Measurements from ENCODE around the gene PLEK2. TPM values are rescaled to one million over a fixed set of nuclear protein-coding genes. Genes with fewer than 3 reads are reported as not detected.

Gene PLEK2
- total RNA-seq, 2 experiments from 2014 or later, result 0.85 to 0.97 TPM

- ATAC-seq (ENCODE audit: low read depth) (no peak), DNase-seq (no peak)
- POLR2A ChIA-PET, result no interaction called here
- Mint-ChIP-seq H3K27me3 (peaks cover 3% of the 10 kb centered on the region), H3K9me3 (no peaks in the 10 kb centered on the region), H3K4me3 (no peak overlapping the region), H3K4me1 (no peaks in the 10 kb centered on the region), H3K27ac (no peak overlapping the region), H3K36me3 (no peaks in the 10 kb centered on the region)
Observed at GRCh38 chr14:67405771-67406170, 6.2 kb downstream of the PLEK2 start.

- H3K4me1 Mint-ChIP-seq, result no peaks in the 10 kb centered on the region
- POLR2A ChIA-PET, result no interaction called here
- peaks cover 8% of the 10 kb centered on the region for H3K27me3 Mint-ChIP-seq
- DNase-seq, result no peak
- H3K4me3 Mint-ChIP-seq, result no peak overlapping the region
- no peaks in the 10 kb centered on the region for H3K36me3 Mint-ChIP-seq
- H3K27ac Mint-ChIP-seq, result no peak overlapping the region
- H3K9me3 Mint-ChIP-seq, result no peaks in the 10 kb centered on the region
- no peak for ATAC-seq (ENCODE audit: low read depth)
Observed at GRCh38 chr14:67400434-67400833, 11.5 kb downstream of the PLEK2 start.

- ATAC-seq (ENCODE audit: low read depth) (no peak), DNase-seq (no peak)
- POLR2A ChIA-PET, result no interaction called here
- Mint-ChIP-seq H3K27ac (no peak overlapping the region), H3K27me3 (peaks cover 4% of the 10 kb centered on the region), H3K4me3 (no peak overlapping the region), H3K9me3 (no peaks in the 10 kb centered on the region), H3K36me3 (no peaks in the 10 kb centered on the region), H3K4me1 (no peaks in the 10 kb centered on the region)
Observed at GRCh38 chr14:67397536-67397935, 14.4 kb downstream of the PLEK2 start.

DNA sequence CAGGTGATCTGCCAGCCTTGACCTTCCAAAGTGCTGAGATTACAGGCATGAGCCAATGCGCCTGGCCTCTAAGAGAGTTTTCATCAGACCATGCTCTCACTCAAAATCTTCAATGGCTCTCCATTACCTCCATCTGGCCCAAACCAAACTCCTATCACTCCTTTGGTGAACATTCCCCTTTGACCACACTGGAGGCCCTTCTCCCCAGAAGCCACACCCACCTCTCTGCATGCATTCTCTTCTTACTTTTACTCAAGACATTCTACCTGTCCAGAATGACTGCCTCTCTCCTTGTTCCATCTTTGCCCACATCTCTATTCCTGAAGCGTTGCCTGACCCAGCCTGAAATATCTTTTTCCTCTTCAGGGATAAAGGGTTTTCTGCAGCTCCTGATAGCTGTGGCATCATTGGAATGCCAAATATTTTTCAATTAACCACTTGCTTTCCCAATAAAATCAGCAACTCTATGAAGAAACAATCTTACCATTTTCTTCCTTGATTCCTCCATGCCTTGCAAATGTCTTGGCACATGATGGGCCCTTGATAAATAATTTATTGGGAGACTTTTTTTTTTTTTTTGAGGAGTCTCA lies 15.5 kb downstream of the PLEK2 start:
- Mint-ChIP-seq H3K9me3 (no peaks in the 10 kb centered on the region), H3K27me3 (peaks cover 4% of the 10 kb centered on the region), H3K36me3 (no peaks in the 10 kb centered on the region), H3K27ac (no peak overlapping the region), H3K4me3 (no peak overlapping the region), H3K4me1 (peaks cover 2% of the 10 kb centered on the region)
- POLR2A ChIA-PET, result no interaction called here
- no peak for DNase-seq
- no peak for ATAC-seq (ENCODE audit: low read depth)

GRCh38 chr14:67395876-67396189 lies 16.1 kb downstream of the PLEK2 start:
- H3K27me3 Mint-ChIP-seq, result peaks cover 4% of the 10 kb centered on the region
- no peaks in the 10 kb centered on the region for H3K36me3 Mint-ChIP-seq
- no peak overlapping the region for H3K4me3 Mint-ChIP-seq
- H3K9me3 Mint-ChIP-seq, result no peaks in the 10 kb centered on the region
- ATAC-seq (ENCODE audit: low read depth) (no peak), DNase-seq (no peak)
- POLR2A ChIA-PET, result no interaction called here
- H3K4me1 Mint-ChIP-seq, result peaks cover 4% of the 10 kb centered on the region
- no peak overlapping the region for H3K27ac Mint-ChIP-seq

GRCh38 chr14:67395086-67395875 lies 16.7 kb downstream of the PLEK2 start:
- Mint-ChIP-seq H3K4me3 (no peak overlapping the region), H3K36me3 (no peaks in the 10 kb centered on the region), H3K27me3 (peaks cover under 1% of the 10 kb centered on the region), H3K4me1 (peaks cover 4% of the 10 kb centered on the region), H3K9me3 (no peaks in the 10 kb centered on the region), H3K27ac (no peak overlapping the region)
- ATAC-seq (ENCODE audit: low read depth), result no peak
- POLR2A ChIA-PET, result no interaction called here
- DNase-seq, result no peak

DNA sequence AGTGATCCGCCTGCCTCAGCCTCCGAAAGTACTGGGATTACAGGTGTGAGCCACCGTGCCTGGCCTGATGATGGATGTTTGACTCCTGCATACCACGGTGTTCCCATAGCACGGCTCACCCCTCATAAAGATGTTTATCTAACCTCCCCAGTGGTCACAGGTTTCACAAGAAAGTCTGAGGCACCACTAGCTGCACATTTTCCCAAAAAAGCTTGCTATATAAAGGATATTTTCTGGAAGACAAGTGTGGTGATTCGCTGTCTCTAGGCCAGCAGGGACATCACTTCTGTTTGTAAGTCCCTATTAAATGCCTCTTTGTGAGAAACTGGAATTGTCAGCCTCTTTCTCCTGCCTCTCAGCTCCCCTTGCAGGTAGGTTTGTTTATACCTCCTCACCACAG lies 18.3 kb downstream of the PLEK2 start:
- no peaks in the 10 kb centered on the region for H3K27me3 Mint-ChIP-seq
- ATAC-seq (ENCODE audit: low read depth) (no peak), DNase-seq (no peak)
- no peaks in the 10 kb centered on the region for H3K36me3 Mint-ChIP-seq
- POLR2A ChIA-PET, result no interaction called here
- H3K4me3 Mint-ChIP-seq, result no peak overlapping the region
- no peaks in the 10 kb centered on the region for H3K9me3 Mint-ChIP-seq
- H3K27ac Mint-ChIP-seq, result no peak overlapping the region
- H3K4me1 Mint-ChIP-seq, result peaks cover 4% of the 10 kb centered on the region

GRCh38 chr14:67392800-67393199 lies 19.2 kb downstream of the PLEK2 start:
- POLR2A ChIA-PET, result no interaction called here
- DNase-seq, result no peak
- ATAC-seq (ENCODE audit: low read depth), result no peak
- Mint-ChIP-seq H3K27ac (no peak overlapping the region), H3K4me3 (no peak overlapping the region), H3K9me3 (no peaks in the 10 kb centered on the region), H3K4me1 (peaks cover 4% of the 10 kb centered on the region), H3K36me3 (peaks cover 2% of the 10 kb centered on the region), H3K27me3 (no peaks in the 10 kb centered on the region)

DNA sequence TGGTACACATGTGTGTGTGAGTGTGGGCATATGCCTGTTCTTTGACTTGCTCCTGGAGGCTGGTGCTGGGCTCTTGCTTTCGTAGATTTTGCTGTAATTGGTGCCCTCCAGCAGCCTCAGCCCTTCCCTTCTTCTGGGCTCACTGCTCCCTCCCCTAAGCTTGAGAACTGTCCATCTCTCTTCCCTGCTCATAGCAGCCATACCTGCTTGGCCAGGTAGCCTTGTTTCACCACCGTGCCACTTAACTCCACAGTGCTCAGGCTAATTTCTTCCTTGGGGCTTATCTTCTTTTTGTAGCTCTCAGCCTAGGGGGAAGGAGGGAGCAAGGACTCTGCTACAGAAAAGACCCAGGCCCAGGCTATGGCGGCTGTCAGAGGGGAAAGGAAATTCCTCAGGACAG lies 19.8 kb downstream of the PLEK2 start:
- no peak for DNase-seq
- ATAC-seq (ENCODE audit: low read depth), result no peak
- no peaks in the 10 kb centered on the region for H3K27me3 Mint-ChIP-seq
- peaks cover 5% of the 10 kb centered on the region for H3K36me3 Mint-ChIP-seq
- H3K27ac Mint-ChIP-seq, result no peak overlapping the region
- H3K4me3 Mint-ChIP-seq, result no peak overlapping the region
- H3K4me1 Mint-ChIP-seq, result peaks cover 4% of the 10 kb centered on the region
- POLR2A ChIA-PET, result no interaction called here
- no peaks in the 10 kb centered on the region for H3K9me3 Mint-ChIP-seq

GRCh38 chr14:67391268-67391667 lies 20.7 kb downstream of the PLEK2 start:
- ATAC-seq (ENCODE audit: low read depth) (peak; percentile 26), DNase-seq (no peak)
- Mint-ChIP-seq H3K27me3 (no peaks in the 10 kb centered on the region), H3K4me3 (no peak overlapping the region), H3K9me3 (no peaks in the 10 kb centered on the region), H3K36me3 (peaks cover 7% of the 10 kb centered on the region), H3K4me1 (peaks cover 4% of the 10 kb centered on the region), H3K27ac (no peak overlapping the region)
- POLR2A ChIA-PET, result no interaction called here

DNA sequence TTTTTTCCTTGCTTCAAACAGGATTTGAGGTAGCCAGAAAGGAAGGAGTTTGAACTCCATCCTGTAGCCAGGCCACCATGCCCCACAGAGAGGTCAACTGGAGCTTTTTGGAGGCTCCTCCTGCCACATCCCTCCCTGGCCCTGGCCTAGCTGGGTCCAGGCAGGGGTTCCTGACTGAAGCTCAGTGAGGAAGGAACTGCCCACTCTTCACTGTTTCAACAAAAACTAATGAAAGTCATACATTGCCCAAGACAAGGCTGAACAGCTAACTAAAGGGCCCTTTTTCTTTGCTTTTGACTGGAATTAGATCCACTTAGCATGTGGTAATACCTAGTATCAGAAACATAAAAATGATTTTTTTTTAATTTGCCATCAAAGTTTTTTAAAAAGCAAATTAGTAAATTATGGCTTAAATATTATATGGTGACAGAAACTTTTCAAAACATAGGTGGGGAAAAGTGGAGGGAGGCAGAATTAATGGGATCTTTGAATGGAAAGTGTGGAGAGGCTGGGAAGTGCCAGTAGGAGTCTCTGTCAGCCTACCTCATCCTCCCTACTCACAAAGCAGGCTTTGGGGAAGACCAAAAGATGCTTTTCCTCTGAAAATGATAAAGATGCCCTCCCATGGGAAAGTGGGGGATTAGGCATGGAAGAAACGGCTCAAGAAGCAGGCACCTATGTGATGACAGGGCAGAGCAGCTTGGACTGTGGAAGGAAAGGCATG lies 22.0 kb downstream of the PLEK2 start:
- Mint-ChIP-seq H3K4me3 (no peak overlapping the region), H3K27me3 (no peaks in the 10 kb centered on the region), H3K36me3 (peaks cover 12% of the 10 kb centered on the region), H3K9me3 (no peaks in the 10 kb centered on the region), H3K27ac (no peak overlapping the region), H3K4me1 (peaks cover 4% of the 10 kb centered on the region)
- DNase-seq (no peak), ATAC-seq (ENCODE audit: low read depth) (no peak)
- POLR2A ChIA-PET, result no interaction called here

GRCh38 chr14:67389275-67389674 lies 22.7 kb downstream of the PLEK2 start:
- Mint-ChIP-seq H3K9me3 (no peaks in the 10 kb centered on the region), H3K4me3 (no peak overlapping the region), H3K27me3 (no peaks in the 10 kb centered on the region), H3K27ac (no peak overlapping the region), H3K36me3 (peaks cover 17% of the 10 kb centered on the region), H3K4me1 (peaks cover 4% of the 10 kb centered on the region)
- ATAC-seq (ENCODE audit: low read depth), result no peak
- no peak for DNase-seq
- POLR2A ChIA-PET, result no interaction called here

DNA sequence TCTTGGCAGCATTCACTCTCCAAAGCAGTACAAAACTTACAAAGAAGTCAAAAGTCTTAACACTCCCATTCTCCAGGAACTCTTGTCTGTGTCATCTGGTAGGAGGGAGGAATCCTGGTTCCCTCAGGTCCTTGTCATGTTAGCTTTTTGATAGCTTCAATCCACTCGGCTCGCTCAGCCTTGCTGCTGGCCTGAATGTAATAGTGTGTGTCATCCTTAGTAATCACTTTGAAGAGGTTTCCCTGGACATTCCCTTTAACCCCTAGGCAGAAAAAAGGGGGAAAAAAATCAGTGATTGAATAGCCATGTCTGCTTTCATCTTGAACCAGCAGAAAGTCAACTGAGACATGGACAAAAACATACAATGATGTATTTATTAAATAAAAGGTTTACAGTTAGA lies 24.8 kb downstream of the PLEK2 start:
- Mint-ChIP-seq H3K27ac (no peak overlapping the region), H3K36me3 (peaks cover 23% of the 10 kb centered on the region), H3K4me1 (peaks cover 4% of the 10 kb centered on the region), H3K4me3 (no peak overlapping the region), H3K27me3 (no peaks in the 10 kb centered on the region), H3K9me3 (no peaks in the 10 kb centered on the region)
- no peak for DNase-seq
- no peak for ATAC-seq (ENCODE audit: low read depth)
- POLR2A ChIA-PET, result no interaction called here

DNA sequence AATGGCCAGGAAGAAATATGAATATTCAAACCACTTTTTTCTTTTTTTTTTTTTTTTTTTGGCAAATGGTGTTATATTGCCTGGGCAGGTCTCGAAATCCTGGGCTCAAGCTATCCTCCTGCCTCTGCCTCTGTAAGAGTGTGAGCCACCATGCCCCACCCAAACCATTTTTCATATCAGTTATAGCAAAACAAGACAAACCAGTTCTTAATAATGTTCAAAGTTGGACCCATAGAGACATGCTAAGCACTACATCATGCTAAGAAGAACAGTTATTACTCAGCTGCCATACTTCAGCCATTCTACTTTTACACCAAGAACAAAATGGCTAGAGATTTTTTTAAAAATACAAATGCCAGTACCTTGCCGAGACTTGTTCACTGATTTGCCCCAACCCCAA lies 26.3 kb downstream of the PLEK2 start:
- Mint-ChIP-seq H3K4me3 (no peak overlapping the region), H3K27ac (no peak overlapping the region), H3K9me3 (no peaks in the 10 kb centered on the region), H3K4me1 (no peaks in the 10 kb centered on the region), H3K27me3 (no peaks in the 10 kb centered on the region), H3K36me3 (peaks cover 25% of the 10 kb centered on the region)
- DNase-seq, result no peak
- POLR2A ChIA-PET, result interaction anchor here (0.7 kb wide), 1 partner anchor 150 kb away, joined by 7 read pairs; no protein-coding TSS in a partner anchor
- no peak for ATAC-seq (ENCODE audit: low read depth)
